Stimulated activated CD4-positive, alpha-beta T cell treated with anti-CD3 and anti-CD28 coated beads, Interleukin-1b, Interleukin-23, amount 100 ng/mL, for 48 hours (primary cell): ENCODE data around the gene SLC25A42.

Source experiments
- DNase-seq: peaks from one replicate; pipeline ENCODE4 v3.0.0-alpha.2; 2020

Gene SLC25A42

GRCh38 chr19:19051478-19052213, 12.1 kb upstream of the SLC25A42 start:
- no peak for DNase-seq

GRCh38 chr19:19052921-19053320, 10.9 kb upstream of the SLC25A42 start:
- DNase-seq = no peak

DNA sequence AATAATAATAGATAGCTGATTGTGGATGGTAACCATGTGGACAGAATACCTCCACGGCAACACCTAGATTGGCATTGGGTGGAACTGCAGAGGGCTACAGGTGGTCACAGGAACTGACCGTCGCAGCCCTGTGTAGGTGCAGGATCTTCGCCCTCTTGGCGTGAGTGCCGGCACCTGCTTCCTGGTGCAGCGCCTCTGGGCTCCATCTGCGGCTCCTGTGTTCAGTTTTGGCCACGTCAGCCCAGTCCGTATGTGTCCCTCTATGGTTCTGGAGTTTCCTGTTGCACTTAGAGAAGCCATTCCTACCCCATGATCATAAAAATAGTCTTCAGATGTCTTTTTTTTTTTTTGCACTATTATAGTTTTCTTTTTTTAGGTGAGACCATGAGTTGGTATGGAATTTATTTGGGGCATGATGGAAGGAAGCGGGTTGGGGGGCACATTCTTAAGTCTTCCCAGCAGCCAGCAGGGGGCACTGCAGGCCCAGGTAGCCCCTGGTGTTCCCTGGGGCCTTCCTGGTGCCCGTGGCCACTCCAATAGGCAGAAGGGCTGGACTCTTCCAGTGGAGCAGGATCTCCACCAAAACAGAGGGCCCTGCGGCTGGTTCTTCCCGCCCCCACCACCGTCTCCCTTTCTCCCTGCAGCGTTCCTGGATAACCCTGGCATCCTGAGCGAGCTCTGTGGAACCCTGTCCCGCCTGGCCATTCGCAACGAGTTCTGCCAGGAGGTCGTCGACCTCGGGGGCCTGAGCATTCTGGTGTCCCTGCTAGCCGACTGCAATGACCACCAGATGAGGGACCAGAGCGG, 10.1 kb upstream of the SLC25A42 start:
- peak; percentile 38 for DNase-seq

DNA sequence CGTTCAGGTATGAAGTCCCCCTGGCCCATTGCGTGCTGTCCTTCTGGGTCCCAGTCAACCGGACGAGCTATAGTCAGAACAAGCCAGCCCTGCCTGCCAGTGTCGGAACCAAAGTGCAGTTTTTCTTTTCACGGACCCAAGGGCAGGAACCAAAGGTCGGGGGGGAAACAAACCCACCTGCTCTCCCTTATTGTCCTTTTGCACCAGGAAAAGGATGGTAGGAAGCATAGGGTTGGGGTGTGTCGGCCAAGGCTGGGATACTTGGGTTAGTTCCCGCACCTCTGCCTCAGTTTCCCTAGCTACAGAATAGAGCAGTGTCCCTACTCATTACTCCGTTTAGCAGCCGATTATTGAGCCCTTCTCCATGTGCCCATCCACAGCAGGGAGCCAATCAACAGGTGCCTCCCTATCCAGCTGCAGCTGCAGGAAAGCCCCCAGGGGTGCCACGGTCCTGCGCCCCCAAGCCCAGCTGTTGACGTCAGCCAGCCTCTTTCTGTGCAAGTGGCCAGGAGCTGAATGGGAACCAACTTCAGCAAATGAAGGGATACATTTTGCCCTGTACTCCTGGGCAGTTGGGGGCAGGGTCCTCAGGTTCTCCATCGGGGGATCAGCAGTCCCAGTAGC, 9.4 kb upstream of the SLC25A42 start:
- DNase-seq = no peak

GRCh38 chr19:19054939-19055440, 8.8 kb upstream of the SLC25A42 start:
- DNase-seq = no peak

GRCh38 chr19:19055701-19056100, 8.1 kb upstream of the SLC25A42 start:
- no peak for DNase-seq

GRCh38 chr19:19056636-19057275, 7.0 kb upstream of the SLC25A42 start:
- no peak for DNase-seq

GRCh38 chr19:19057317-19057716, 6.5 kb upstream of the SLC25A42 start:
- no peak for DNase-seq

GRCh38 chr19:19057720-19058119, 6.1 kb upstream of the SLC25A42 start:
- no peak for DNase-seq

- DNase-seq = no peak
Observed at GRCh38 chr19:19059018-19059836, 4.6 kb upstream of the SLC25A42 start.

DNA sequence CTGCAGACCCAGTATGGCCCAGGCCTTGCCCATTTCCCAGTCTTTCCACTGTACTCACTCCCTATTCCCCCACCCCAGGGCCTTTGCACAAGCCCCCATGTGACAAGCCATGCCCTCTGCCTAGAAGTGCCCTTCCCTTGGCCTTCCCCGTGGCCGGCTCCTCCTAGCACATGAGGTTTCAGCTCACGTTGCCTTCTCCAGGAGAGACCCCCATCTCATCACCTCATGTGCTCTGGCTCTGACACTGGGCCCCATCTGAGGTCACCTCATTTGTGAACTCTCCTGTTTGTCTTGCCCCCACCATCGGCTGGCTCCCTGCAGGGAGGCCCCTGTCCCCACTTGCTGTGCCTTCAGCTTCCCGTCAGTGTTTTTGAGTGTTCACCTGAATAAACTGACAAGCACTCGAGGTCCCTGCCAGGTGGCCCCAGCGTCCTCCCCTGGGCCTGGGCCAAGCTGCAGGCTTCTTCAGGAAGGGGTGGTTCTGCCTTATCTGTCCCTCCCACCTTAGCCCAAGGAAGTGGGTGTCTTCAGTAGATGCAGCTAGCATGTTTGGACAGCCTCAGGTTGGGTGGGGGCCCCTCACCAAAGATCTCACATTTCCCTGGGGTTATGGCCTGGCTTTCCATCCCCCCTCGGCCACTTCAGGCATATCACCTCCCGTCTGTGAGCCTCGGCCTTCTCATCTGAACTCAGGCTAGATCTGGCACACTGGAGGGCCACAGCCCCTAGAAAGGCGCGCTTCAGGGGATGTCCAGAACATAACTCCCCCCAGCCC, 3.8 kb upstream of the SLC25A42 start:
- DNase-seq = no peak

- DNase-seq = no peak
Observed at GRCh38 chr19:19061506-19061905, 2.3 kb upstream of the SLC25A42 start.

DNA sequence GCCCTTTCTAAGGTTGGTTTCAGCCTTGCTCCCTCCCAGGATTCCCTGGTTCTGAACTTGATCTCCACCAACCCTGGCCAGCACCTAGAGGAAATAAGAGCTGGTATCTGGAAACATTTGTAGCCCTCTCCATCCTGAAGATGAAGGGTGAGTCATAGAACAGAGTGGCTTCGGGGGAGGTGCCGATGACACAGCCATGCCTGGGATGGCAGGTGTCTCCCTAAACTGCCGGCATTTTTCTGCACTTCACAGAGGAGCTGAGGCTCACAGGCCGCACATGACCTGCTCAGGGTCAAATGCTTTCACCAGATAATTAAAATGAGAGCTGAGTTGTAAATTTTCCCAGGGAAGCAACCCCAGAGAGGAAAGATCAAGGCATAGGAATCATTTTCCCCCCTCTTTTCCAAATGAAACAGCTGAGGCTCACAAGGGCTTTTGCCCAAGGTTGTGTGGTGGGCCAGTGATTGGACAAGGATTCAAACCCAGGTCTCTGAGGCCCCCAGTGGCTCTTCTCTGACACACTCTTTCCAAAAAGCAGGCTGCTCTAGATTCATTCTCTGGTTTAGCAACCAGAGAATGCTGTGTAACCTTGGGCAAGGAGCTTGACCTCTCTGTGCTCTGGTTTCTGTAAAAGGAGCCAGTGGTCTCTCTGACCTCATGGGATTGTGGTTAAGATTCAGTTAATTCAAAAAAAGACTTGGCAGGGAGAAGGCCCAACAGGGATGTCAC, 1.2 kb upstream of the SLC25A42 start:
- peak; percentile 36 for DNase-seq

DNA sequence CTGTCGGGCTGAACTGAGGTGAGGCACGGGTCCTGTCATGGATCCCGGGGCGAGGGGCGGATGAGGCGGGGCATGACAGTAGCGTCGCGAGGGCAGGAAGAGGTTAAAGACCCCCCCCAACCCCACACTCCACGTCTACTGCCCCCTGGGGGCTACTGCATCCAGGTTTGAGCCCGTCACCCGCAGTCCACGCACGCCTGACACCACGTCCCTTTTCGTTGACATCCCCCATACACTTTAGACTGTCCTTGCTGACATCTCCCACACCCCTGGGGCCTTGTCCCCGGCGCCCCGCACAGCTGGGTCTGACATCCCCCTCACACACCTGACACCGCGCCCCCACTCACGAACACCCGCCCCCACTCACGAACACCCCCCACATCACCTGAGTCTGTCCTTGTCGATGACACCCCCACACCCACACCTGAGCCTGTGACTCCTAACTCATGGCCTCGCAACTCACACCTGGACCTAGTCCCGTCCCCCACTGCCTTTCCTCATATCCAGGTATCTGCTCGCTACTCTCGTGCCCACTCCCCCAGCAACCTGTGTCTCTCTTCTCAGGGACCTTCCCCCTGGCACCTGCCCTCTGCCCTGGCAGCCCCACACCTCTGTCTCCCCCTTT, 416 bp downstream of the SLC25A42 start:
- no peak for DNase-seq

DNA sequence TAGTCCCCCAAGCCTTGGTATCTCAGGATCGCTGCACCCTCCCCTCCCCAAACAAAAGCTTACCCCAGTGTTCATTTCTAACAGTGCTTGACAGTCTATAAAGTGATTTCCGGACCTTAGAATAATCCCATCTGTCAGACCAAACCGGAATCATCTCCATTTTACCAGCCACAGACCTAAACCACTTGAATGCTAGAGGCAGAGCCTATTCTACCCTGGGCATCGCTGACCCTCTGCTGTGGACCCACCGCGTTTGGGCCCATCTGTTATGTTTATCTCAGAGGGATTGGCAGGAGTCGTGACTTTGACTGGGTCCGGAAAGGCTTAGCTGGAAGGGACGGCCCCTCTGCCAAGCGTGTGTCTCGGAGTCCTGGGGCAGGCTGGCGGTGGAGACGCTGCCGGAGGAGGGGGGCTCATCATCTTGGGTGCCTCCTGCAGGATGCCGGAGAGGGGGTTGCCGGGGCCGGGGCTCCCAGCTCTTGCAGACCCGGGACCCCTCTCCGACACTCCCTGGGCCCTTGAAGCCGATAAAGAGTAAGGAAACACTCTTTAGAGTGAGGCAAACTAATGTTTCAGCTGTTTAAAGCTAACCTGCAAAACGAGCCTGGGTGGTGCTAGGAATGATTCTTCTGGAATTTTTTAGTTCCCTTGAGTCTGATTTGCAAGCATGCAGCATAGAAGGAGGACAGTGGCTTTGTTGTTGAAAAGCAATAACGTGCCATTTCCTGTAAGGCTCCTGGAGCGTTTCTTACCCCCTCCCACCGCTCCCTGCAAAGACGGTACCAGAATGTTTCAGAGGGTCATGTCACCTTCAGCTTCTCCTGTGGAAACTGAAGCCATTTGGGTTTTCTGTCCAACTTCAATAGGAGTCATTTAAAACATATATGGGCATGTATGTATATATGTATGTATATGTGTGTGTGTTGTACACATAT, 1.3 kb downstream of the SLC25A42 start:
- DNase-seq = peak; percentile 26

DNA sequence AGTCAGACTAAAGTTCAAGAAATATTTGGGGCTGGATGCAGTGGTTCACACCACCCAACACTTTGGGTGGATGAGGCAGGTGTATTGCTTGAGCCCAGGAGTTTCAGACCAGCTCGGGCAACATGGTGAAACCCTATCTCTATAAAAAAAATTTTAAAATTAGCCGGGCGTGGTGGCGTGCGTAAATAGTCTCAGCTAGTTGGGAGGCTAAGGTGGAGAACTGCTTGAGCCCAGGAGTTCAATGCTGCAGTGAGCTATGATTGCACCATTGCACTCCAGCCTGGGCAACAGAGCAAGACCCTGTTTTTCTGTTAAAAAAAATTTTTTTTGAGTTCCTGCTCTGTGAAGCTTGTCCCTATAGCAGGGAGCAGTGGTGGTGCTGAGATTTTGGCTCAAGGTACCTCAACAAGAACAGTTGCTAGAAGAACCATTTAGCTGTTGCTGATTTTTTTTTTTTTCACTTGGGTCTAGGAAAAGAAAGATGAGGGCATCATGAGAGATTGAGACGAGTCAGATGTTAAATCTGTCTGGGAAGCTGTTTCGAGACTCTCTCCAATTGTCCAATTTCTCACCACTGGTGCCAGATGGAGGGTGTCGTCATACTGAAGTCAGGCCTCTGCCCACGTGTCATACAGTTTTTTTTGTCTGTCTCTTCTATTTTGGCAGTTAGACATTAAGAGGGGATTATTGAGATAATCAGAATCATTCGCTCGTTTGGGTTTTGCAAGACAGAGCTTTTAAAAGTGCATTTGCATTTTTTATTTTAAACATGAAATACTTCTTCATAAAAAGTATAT, 3.7 kb downstream of the SLC25A42 start:
- no peak for DNase-seq

DNA sequence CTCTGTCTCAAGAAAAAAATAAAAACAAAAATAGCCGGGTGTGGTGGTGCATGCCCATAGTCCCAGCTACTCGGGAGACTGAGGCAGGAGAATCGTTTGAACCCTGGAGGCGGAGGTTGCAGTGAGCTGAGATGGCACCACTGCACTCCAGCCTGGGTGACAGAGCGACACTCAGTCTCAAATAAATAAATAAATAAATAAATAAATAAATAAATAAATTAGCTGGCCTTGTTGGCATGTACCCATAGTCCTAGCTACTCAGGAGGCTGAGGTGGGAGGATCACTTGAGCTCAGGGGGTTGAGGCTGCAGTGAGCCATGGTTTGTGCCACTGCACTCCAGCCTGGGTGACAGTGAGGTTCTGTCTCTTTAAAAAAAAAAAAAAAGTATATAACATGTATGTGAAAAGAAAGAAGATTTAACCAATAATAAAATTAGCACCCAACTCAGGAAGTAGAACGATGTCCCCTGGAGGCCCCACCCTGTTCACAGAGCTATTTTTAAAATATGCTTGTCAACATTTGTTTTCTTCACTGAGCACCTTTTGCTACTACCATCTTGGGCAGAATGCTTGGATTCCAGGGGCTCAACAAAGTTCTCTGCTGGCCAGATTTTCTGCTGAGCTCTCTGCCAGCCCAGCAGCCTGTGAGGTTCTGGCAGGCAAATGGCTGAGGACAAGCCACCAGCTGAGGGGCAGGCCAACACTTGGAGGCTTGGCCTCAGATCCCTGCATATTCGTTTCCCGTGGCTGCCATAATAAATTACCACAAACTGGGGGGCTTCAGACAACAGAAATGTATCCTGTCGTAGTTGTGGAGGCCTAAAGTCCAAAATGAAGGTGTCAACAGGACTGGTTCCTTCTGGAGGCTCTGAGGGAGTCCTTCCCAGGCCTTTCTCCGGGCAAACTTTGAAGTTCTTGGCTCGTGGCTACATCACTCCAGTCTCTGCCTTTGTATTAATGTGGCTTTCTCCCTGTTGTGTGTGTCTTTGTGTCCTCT, 5.2 kb downstream of the SLC25A42 start:
- DNase-seq = no peak
